ENCODE data around the gene PPP6R2.

GRCh38 chr22:50297510-50298265, 45.4 kb upstream of the PPP6R2 start:
- TF ChIP-seq CTCF (IDR thresholded peaks at IDR 0.05; ENCODE audit: low read depth, low read length, poor library complexity, severe bottlenecking) (no peak), EZH2phosphoT487 (IDR thresholded peaks at IDR 0.05; ENCODE audit: borderline replicate concordance, low read length) (no peak)

Data from DOHH2 (cell line).